NCI-H1105 treated with DMSO at 0.1 percent for 48 hours (cell line): ENCODE measurements around the gene OAF.
"Not testable (repeated sequence)": the region's sequence is repeated elsewhere in the genome, so short reads cannot be mapped to it uniquely, and the experiment has no call there.

Experiments used
- DNase-seq: peaks from one replicate; lab custom pipeline; 2025; lab: John Stamatoyannopoulos, UW

Gene OAF

GRCh38 chr11:120273432-120273831, 62.6 kb downstream of the OAF start:
- no peak for DNase-seq

GRCh38 chr11:120273956-120274355, 63.1 kb downstream of the OAF start:
- DNase-seq = not testable (repeated sequence)

- no peak for DNase-seq
Observed at GRCh38 chr11:120279502-120279901, 68.7 kb downstream of the OAF start.
